Medulla oblongata (tissue), 1 donor: ENCODE measurements around the gene RUNX2.
"Not testable (repeated sequence)": the region's sequence is repeated elsewhere in the genome, so short reads cannot be mapped to it uniquely, and the experiment has no call there.

ENCODE experiments used
- DNase-seq: peaks from one replicate; pipeline ENCODE4 v3.0.0-alpha.2; 2015; ENCODE audit errors: extremely low spot score

The RUNX2 gene

DNA sequence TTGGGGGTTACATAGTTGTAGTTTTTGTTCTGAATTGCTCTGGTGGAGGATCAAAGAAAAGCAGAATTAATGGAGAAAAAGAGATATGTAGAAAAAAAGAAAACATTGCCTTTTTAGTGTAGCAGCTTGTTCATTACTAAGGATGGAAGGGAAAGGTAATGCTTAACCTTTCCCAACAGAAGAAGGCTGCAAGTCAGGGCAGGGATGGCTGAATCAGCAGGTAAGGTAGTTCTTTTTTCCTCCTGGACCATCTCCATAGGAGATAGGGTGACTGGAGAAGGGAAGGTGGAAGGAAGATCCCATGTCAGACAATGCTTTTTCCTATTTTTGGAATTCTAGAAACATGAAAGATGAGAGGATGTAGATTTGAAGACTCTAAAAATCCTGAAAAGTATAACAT, 129.0 kb downstream of the RUNX2 start:
- DNase-seq: no peak

DNA sequence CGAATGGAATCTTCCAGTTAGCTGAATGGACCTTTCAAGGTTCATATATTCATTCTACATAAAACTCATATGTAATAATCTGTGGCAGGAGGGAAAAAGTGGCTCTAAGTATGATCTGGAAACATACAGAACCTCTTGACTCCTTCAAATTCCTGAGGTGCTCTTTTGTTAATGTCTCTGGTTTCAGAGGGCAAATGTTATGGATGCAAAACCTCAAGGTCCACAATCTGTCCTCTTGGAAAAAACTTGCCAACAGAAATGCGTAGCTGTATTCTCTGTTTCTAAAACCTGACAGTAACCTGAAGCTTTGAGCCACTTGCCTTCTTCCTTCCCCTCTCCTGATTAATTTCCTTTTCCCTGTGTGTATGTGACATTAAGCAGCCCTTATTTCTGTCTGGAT, 130.5 kb downstream of the RUNX2 start:
- DNase-seq: no peak

DNA sequence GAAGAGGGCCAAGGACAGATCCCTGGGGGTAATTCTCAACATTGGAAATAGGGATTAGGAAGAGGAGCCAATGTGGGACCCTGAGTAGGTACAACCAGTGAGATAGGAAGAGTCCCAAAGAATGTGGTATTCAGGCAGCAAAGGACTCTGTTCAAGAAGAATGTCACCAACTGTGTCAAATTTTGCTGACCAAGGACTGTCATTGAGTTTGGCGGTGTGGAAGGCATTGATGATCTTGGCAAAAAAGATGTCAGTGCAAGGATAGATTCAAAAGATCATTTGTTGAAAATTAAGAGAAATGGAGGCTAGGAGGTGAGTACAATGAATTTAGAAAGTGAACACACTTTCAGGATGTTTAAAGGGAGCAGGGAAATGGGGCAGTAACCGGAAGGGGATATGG, 132.0 kb downstream of the RUNX2 start:
- no peak for DNase-seq

DNA sequence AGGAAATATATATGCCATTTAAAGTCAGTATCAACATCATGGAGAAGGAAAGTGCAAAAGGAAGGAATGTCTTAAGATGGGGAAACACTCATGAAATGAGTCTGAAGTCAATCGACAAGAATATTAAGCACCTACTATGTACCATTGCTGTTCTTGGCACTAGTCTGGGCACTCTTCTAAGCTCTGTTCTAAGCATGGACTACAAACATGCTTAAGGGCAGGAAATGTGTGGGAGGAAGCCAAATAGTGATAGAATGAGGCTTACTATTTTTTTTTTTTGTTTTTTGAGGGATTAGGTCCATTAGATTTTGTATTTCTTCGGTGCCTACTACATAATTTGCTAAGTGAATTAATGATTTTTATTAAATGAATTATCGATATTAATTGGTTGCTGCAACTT, 133.4 kb downstream of the RUNX2 start:
- no peak for DNase-seq

DNA sequence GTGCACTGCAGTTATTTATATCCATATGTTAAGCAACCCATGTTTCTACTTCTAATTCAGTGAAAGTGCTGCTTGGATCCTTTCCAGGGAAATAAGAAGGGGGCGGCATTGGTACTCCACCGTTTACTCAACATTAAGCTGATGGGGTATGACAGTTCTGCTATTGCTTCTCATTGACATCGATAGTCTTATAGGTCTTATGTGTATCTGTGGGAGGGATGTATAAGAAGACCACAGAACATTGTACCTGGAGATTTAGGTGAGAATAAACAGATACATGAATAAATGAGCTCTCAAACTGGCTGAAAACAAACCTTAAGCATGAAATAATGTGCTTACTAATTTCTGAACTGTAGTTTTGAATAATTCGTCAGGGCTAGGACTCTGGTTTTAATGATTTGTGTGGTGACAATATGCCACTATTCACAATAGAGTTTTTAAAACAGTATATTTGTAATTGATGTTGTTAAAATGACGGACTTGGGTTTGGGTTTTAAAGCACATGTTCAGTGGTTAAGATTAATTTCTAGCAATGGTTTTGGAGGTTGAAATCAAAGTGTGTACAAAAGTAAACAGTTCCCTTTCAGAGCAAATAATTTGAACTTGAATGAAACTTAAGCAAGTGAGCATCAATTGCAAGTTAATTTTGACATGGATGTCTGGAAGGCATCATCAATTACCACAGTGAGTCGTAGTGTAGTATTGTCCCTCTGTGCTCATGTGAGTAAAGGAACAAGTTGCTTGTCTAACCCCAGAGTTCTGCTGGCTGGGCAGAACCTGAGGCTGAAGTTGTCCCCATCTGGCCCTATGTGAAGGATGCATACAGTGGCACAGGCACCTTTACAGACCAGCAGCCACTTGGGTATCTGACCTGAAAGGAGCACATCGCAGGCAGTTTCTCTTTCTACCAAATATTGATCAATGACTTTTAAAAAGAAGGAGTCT, 134.3 kb downstream of the RUNX2 start:
- no peak for DNase-seq

DNA sequence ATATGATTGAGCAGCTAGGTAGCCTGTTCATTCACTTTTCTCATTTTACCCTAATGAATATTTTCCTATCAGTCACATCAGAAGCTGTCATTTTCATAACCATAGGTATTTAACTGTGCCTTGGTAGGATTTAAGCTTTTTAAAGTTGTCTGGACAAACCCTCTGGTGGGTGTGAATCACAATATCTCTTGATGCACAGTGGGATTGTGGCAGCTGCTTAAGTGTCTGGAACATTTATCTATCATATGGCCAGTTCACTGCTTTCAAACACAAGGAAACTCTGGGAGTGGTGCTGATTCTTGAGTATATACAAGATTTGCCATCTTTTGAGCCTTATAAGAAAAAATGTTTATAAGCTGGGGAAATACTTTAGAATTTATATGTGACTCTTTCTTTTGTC, 136.6 kb downstream of the RUNX2 start:
- DNase-seq: no peak

DNA sequence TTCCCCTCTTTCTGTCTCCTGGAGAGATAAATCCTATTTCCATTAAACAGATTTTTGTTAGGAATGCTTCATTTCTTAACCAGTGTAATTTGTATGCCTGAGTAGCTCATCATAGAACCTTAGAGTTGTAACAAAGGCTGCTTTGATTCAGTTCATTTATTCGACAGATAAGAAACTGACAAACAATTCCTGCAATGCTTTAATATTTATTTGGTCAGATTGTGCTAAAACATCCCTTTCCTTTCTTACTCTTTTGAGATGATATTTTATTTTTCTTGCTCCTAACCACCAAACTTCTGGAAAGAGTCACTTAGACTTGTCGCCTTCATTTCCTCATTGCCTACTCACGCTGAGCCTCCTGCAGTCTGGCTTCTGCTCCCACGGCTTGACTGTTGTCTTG, 138.6 kb downstream of the RUNX2 start:
- no peak for DNase-seq

DNA sequence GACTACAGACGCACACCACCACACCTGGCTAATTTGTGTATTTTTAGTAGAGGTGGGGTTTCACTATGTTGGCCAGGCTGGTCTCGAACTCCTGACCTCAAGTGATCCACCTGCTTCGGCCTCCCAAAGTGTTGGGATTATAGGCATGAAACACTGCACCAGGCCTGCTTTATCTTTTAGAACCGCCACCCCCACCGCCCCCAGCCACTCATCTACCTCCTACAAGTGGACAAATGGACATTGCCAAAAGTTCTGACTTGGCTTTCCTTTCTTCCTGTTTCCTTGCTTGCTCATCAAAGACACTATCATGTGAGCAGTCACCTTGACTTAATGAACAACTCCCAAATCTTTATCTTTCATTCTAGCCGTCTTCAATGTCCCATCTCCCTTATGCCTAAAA, 139.3 kb downstream of the RUNX2 start:
- not testable (repeated sequence) for DNase-seq

DNA sequence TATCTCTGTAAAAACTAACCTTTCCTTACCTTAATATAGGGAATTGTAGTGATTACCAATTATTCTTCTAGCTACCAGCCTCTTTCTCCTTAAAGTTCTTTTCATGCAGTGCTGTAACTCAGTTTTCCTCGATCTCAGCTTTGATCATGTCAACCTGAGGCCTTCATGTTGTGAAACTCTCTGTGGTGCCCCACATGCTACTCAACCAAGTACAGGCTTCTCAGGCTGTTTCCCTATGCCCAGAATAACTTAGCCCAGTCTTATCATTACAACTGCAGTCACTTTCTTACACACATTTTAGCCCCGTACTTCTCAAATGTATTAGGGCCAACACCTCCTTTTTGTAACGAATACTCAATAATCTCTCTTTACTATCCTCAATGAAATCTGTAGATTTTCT, 139.7 kb downstream of the RUNX2 start:
- DNase-seq: no peak

DNA sequence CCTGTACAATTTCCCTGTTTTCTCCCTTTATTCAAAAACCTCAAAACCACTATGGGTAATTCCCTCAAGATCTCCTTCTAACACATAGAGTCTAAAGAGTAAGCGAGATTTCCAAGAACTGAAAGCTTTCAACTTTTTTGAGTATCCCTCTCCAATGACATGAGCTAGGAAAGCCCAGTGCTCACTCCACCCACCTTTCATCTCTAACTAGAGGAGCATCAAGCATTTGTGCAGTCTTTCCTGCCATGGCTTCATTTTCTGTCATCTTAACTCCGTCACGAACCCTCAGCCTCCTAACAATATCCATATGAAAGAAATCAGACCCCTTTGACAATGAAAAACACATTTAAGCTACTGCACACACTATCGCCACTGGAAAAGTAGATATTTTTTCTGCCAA, 141.5 kb downstream of the RUNX2 start:
- DNase-seq: no peak

DNA sequence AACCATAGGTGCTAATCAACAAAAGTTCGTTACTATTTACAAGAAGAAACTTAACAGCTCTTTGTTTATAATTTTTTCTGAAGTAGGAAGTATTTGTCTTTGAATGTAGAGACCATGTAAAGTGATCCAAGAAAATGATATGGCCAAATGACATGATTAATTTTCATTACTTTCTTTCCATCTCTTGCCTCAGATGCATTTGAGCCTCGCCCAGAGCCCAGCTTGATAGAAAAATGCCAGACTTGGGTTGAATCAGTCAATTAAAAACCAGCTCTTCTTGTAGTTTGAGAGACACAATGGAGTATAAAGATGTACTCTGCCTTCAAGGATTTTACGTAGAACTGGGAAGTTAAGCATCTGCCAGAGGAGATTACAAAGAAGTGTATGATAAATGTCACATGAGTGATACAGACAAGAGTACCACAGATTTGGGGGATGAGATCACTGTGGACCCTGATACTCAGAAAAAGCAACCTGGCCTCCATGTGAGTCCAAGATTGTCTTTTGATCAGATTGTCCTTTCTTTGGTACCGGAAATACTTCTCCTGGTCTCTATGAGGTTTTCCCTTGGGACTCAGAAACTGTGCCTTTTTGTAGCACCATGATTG, 142.1 kb downstream of the RUNX2 start:
- no peak for DNase-seq

DNA sequence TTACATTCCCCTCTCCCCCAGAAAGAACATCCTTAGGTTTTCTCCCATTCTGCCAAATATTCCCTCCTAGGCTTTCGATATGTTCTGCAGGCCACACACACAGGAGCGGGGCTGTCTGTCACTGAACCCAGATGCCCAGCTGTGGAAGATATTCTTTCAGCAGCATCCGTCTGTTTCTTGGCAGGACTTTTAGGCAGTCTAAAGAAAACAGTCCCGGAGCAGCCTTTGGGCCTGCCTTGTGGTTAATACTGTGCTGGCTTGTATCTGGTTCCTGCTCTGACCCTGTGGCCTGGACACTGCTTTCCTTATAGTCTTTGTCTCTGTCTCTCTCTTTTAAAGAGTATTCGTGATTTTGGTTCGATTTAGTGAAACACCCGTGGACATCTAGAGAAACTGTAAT, 144.3 kb downstream of the RUNX2 start:
- DNase-seq: peak; percentile 63

DNA sequence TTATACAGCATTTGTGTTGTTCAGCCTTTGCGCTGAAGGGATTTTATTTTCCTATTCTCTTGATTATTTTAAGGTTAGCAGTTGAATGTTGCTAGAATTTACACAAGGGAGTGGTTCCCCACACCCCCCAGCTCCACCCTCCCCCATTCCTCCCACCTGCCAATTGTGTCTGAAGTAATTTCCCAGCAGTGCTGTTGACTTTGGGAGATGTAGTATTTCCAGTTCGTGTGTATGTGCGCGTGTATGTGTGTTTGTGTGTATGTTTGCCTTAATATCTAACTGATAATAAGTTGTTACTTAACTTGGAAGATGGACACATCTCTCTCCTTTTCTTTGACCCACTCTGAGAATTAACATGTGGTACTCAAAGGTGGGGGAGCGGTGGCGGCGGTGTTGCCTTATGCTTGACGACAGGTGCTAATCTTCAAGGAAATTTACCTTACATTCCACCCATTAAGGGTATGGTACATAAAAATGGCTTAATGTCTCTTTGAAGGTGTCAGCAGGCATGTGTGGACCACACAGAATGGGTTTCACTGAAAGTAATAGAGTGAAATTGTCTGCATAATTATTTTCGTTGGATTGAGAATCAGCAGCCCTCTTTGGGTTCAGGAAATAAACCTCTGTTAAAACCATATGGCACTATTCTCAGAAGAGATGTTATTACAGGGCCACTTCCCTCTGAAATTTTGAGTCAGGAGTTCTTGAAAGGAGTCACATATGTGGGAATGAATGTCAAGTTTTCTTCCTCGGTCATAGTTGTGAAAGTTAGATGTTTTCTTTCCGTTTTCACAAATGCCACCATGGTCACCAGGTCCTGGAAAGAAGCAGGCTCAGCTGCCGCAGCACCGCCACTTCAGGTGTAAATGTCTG, 145.2 kb downstream of the RUNX2 start:
- DNase-seq: no peak

DNA sequence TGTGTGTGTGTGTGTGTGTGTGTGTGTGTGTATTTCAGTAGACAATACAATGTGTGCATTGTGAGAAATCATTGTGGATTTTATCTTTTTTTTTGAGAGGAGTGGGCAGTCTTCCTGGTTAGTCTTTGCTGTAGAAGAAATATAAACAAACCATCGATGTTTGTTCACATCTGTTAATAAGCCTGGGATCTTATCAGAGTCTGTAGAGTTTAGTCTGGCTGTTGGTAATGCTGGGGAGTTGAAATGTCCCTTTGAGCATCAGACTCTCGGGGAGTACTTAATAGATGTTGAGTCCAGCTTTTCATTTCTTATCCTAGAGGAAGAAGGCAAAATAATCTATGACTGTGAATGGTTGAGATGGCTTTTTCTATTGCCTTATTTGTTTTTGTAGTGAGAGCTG, 146.2 kb downstream of the RUNX2 start:
- DNase-seq: no peak

DNA sequence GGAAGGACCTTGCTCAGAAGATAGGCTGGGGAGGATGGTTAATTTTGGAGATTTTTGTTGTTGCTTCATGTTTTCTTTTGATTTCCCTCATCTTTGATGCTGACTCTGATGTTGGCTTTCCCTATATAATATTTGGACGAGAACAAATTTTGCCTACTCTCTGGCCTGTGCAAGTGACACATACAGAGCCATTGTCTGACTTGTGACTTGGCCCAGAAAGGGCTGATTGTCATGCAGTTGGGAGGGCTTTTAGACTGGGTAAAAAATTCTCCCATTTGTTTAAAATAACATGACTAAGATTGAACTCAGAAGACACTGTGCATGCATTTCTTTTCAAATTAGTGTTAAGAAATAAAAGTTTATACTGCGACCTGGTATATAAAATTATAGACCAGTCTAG, 148.2 kb downstream of the RUNX2 start:
- peak; percentile 76 for DNase-seq

DNA sequence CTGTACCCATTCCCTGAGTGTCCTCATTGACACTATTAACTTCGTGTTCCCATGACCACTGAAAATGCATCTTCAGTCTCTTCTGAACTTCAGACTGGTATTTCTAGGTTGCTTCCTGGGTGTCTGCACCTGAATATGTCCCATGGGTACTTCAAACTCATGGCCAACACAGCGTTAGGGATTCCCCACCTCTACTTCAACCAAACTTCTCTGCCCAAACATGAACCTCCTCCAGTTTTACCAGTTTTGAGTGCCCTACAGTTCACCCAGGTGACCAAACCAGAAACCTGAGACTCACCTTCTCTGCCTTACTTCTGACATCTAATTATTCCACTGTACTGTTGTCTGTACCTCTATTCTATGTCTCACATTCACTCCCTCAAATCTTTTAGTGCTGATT, 149.1 kb downstream of the RUNX2 start:
- DNase-seq: no peak

DNA sequence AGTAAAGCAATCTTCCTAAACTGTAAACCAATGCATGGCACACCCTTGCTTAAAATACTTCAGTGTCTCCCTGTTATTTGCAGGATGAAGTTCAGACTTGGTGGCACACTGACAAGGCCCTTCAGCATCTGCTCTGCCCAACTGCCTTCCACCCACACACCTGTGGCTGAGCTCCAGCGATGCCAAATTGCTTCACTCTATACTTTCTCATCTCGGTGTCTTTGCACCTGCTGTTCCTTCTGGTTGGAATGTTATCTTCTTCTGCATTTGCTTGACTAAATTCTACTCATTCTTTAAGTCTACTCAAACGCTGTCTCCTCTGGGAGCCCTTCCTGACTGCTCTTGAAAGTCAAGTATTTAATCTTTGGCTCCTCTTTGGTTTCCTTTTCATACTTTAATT, 149.7 kb downstream of the RUNX2 start:
- no peak for DNase-seq

DNA sequence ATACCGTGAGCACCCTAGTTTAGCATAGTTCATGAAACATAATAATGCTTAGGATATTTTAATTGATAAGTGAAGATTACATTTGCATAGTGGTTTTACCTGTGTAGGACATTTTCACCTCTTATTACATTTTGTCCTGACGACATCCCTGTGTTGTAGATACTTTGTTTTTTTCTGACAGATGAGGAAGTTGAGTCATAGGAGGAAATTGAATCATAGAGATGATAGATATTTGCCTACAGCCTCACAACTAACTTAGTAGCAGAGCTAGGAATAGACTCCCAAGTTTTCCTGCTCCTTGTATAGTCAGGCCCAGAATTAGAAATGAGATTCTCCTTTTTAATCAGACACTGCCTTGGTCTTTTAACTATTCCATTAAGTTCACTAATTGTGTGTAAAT, 150.1 kb downstream of the RUNX2 start:
- no peak for DNase-seq

DNA sequence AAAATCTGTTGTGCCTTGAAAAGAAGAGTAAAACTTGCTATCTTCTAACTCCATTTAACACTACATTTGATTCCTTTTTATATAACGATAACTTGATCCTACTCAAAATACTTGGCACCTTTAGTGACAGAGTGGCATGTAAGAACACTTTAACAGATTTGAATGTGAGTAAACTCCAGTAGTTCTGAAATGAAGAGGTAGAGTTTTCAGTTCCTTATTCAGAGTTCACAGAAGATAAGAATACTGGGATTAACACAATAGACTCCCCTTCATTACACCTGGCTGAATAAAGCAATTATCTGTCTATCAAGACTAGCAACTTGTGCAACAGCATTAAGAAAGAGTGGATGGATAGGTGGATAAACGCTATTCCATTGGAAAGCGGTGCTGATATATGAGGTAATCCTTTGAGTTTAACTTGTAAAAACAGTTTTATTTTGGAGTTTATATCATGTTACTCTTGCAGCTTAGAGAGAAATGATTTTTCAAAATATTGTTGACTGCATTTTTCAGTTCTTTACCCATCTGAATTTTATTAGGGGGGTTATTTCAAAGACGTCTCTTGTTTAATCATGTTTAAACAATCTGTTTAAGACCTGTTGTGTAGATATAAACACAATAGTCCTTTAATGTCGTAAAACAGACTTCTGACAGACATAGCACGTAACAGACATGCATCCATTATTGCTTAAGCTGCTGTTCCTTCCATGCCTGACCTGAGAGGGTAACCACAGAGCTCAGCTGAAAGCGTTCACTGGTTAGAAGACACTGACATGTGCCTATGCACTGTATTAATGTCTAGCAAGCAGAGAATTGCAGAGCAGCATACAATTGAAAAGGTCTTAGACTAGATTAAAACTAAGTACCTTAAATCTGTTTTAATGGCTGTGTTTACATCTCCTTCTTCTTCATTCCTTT, 152.0 kb downstream of the RUNX2 start:
- peak; percentile 56 for DNase-seq

DNA sequence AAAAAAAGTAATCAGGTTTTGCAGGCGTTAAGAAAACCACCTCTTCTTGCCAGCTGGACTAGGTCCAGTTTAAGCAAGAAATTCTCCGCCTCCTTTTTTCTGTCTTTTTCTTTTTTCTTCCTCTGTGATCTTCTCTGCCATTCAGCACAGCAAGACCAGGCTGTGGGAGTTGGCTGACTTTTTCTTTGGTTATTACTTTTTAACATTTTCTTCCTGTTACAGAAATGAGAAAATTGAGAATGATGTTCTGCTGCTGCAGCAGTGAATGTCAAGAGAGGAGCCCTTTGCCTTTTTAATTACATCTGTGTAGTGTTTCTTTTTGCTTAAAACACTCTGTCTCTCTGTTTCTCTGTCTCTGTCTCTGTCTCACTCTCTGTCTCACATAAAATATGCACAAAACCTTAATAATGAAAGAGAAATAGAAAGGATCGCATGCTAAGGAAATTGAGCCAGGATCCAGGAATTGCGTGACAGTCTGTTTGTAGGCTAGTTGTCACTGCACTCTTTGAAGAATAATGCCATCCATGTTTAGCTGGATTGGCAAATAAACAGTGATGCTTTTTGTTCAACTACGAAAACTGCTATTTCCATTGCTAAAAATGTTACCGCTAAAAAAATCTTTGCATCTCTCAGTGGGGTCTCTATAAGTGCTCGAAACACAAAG, 152.8 kb downstream of the RUNX2 start:
- DNase-seq: peak; percentile 70

DNA sequence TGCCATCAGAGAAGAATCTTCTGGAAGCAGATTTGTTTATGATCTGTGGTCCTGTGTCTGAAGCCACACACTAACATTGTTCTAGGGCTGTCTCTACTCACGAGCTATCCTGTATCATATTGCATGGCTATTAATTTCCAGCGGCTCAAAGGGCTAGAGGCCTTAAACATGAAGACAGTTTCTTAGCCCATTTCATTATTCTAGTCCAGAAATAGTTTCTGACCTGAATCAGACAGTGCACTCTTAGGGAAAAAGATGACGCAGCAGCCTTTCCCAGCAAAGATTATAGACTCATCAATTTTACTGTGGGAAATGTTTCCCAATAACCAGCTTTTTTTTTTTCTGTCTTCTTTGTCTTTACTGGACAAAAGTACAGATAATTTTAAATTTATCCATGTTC, 154.9 kb downstream of the RUNX2 start:
- no peak for DNase-seq
